K562 (cell line): ENCODE results near the gene LDAH. TPM values are rescaled to one million over a fixed set of nuclear protein-coding genes. Genes with fewer than 3 reads are reported as not detected.

Source experiments
- CBFB ChIP-seq: sonication (generic); formaldehyde crosslinking; IDR thresholded peaks from 2 replicates; pipeline ENCODE4 v1.4.0; 2020; ENCODE audit warnings: mild to moderate bottlenecking, missing genetic modification reagents
- ELF4 ChIP-seq: fragments of 450-650 bp; formaldehyde crosslinking; IDR thresholded peaks from 2 replicates; pipeline ENCODE4 v1.4.0; 2022; ENCODE audit warnings: missing genetic modification characterization
- ERF ChIP-seq: fragments of 450-650 bp; formaldehyde crosslinking; IDR thresholded peaks from 2 replicates; pipeline ENCODE4 v1.4.0; 2020; ENCODE audit warnings: mild to moderate bottlenecking, mixed read lengths
- FOXA1 ChIP-seq: fragments of 450-650 bp; IDR thresholded peaks from 2 replicates; pipeline ENCODE4 v1.6.1; 2016; ENCODE audit warnings: mild to moderate bottlenecking, borderline replicate concordance
- FOXP1 ChIP-seq: sonication (generic); formaldehyde crosslinking; IDR thresholded peaks from 2 replicates; pipeline ENCODE4 v1.8.0; 2022; ENCODE audit warnings: mild to moderate bottlenecking, missing genetic modification reagents
- L3MBTL2 ChIP-seq: fragments of 450-650 bp; IDR thresholded peaks from 2 replicates; pipeline ENCODE4 v1.6.1; 2016; ENCODE audit warnings: mild to moderate bottlenecking, moderate library complexity
- MAX ChIP-seq: sonication (generic); formaldehyde crosslinking; IDR thresholded peaks from 2 replicates; pipeline ENCODE4 v1.9.0; 2022; ENCODE audit warnings: mild to moderate bottlenecking, missing genetic modification reagents
- MAZ ChIP-seq, 2 experiments: fragments of 450-650 bp in 1 of 2; sonication (generic) in 1 of 2; formaldehyde crosslinking; IDR thresholded peaks in 1 of 2; conservative IDR thresholded peaks in 1 of 2; 2 replicates each; pipeline versions ENCODE4 v1.4.0 to v1.5.0; 2020; ENCODE audit warnings: mild to moderate bottlenecking in 1 of 2, missing genetic modification reagents in 1 of 2
- MITF ChIP-seq: IDR thresholded peaks from 2 replicates; pipeline ENCODE4 v1.6.1; 2014; ENCODE audit warnings: antibody characterized with exemption
- MXD1 ChIP-seq: fragments of 250-450 bp; sonication (Bioruptor Pico); IDR thresholded peaks from 2 replicates; pipeline ENCODE4 v1.8.0; 2021; ENCODE audit warnings: borderline replicate concordance, mild to moderate bottlenecking, moderate library complexity; ENCODE audit not compliant: poor library complexity, severe bottlenecking
- NEUROD1 ChIP-seq: fragments of 150-350 bp; IDR thresholded peaks from 2 replicates; pipeline ENCODE4 v1.6.1; 2014; ENCODE audit warnings: borderline replicate concordance, low read length, low read depth; ENCODE audit not compliant: partially characterized antibody
- NFIC ChIP-seq: fragments of 450-650 bp; IDR thresholded peaks from 2 replicates; pipeline ENCODE4 v1.6.1; 2017; ENCODE audit warnings: mild to moderate bottlenecking, inconsistent platforms
- POLR2AphosphoS5 ChIP-seq: IDR thresholded peaks from 2 replicates; pipeline ENCODE4 v1.6.1; 2011; ENCODE audit warnings: mild to moderate bottlenecking, low read depth, low read length, moderate library complexity; ENCODE audit not compliant: control insufficient read depth, insufficient read depth
- RUNX1 ChIP-seq: sonication (generic); IDR thresholded peaks from 2 replicates; pipeline ENCODE4 v1.6.1; 2016; ENCODE audit warnings: antibody characterized with exemption, low read depth
- SPI1 ChIP-seq: IDR thresholded peaks from 2 replicates; pipeline ENCODE4 v1.6.1; 2011; ENCODE audit warnings: low read depth, low read length, control low read depth, borderline replicate concordance
- SUPT5H ChIP-seq: fragments of 450-650 bp; IDR thresholded peaks from 2 replicates; pipeline ENCODE4 v1.6.1; 2016
- TRIM24 ChIP-seq, 2 experiments: fragments of 450-650 bp; IDR thresholded peaks; 2 replicates each; pipeline ENCODE4 v1.6.1; 2016
- ZNF408 ChIP-seq: fragments of 250-450 bp; sonication (Bioruptor Pico); IDR thresholded peaks from 2 replicates; pipeline ENCODE4 v1.4.0; 2020; ENCODE audit warnings: low read depth, mild to moderate bottlenecking, moderate library complexity
- ZNF639 ChIP-seq, 2 experiments: fragments of 200-800 bp in 1 of 2; sonication (Bioruptor generic) in 1 of 2; sonication (generic) in 1 of 2; formaldehyde crosslinking in 1 of 2; IDR thresholded peaks in 1 of 2; conservative IDR thresholded peaks in 1 of 2; 2 replicates each; pipeline versions ENCODE4 v1.5.0 to v1.6.1; 2016 to 2020; ENCODE audit warnings: missing compliant biosample characterization in 1 of 2, missing genetic modification characterization in 1 of 2, missing genetic modification reagents in 1 of 2
- ZNF740 ChIP-seq, 3 experiments: fragments of 200-800 bp in 1 of 3; sonication (Bioruptor generic) in 1 of 3; sonication (generic) in 1 of 3; formaldehyde crosslinking in 1 of 3; IDR thresholded peaks; 2 replicates each; pipeline versions ENCODE4 v1.6.1 to v1.8.0; 2016 to 2022; ENCODE audit warnings: mild to moderate bottlenecking in 2 of 3, missing compliant biosample characterization in 2 of 3, missing genetic modification characterization in 2 of 3, missing genetic modification reagents in 1 of 3
- ZNF778 ChIP-seq: fragments of 450-650 bp; formaldehyde crosslinking; IDR thresholded peaks from 2 replicates; pipeline ENCODE4 v1.4.0; 2020; ENCODE audit warnings: mild to moderate bottlenecking, moderate library complexity
- polyA plus RNA-seq, 8 experiments: library from polyadenylated mRNA; depleted of rRNA in 4 of 8; stranded (reverse) in 5 of 8; unstranded in 3 of 8; fragments of >200 nt; fragmentation: Nextera tagmentation in 2 of 8; fragmentation: Illumina TruSeq in 1 of 8; extraction: Ambion mirVana in 2 of 8; extraction: Trizol in 1 of 8; gene quantifications; 2 replicates each; pipeline versions ENCODE4 v1.2.1 to v1.2.3, GENCODE V29; 2011 to 2014; ENCODE audit warnings: inconsistent platforms in 1 of 8, missing spikeins in 1 of 8
- total RNA-seq, 7 experiments: library from RNA; depleted of rRNA in 6 of 7; stranded (reverse); fragments of >200 nt in 6 of 7; fragmentation: Illumina TruSeq in 2 of 7; extraction: Trizol in 2 of 7; gene quantifications; 2 replicates each; pipeline versions ENCODE4 v1.2.1 to v1.2.3, GENCODE V29; 2011 to 2021; ENCODE audit warnings: low replicate concordance in 1 of 7

The LDAH gene
- total and polyA plus RNA-seq, 9 of the 15 experiments (the other 6 are each of a cell fraction or from before 2014, with no cell fraction given), result 22.3 to 60.1 (median 40.0) TPM

GRCh38 chr2:20822535-20823490 is at the start of gene LDAH (continued):
- TF ChIP-seq FOXA1 (no peak), NFIC (peak; percentile 90), CBFB (CRISPR knock-in tag) (0 out of 2 replicates have a peak, but pooled peaks have one; percentile 16), ZNF778 (no peak), MAX (CRISPR knock-in tag) (peak; percentile 65), MAZ (CRISPR knock-in tag; conservative IDR thresholded peaks at IDR 0.05 in 1 of 2, IDR thresholded peaks at IDR 0.05 in 1 of 2) (peak; percentile 96 to 98), FOXP1 (CRISPR knock-in tag) (peak; percentile 58; the same call in 1 of the 2 replicates), TRIM24 (IDR thresholded peaks at IDR 0.05) (peak; percentile 18 to 39; a peak in 2 of 4 replicates), ELF4 (CRISPR knock-in tag) (no peak), MXD1 (CRISPR knock-in tag) (peak; percentile 15), L3MBTL2 (peak; percentile 86), SUPT5H (peak; percentile 86), MITF (peak; percentile 96), POLR2AphosphoS5 (peak; percentile 90), ZNF740 (CRISPR knock-in tag; IDR thresholded peaks at IDR 0.05) (peak; percentile 97), ZNF740 (tag; IDR thresholded peaks at IDR 0.05) (peak in 1 of 2 experiments; percentile 90; a peak in 2 of 4 replicates), RUNX1 (no peak), ERF (CRISPR knock-in tag) (peak; percentile 79; the same call in 1 of the 2 replicates), ZNF639 (CRISPR knock-in tag; conservative IDR thresholded peaks at IDR 0.05 in 1 of 2, IDR thresholded peaks at IDR 0.05 in 1 of 2) (peak in 1 of 2 experiments; percentile 65; a peak in 1 of 4 replicates), ZNF408 (CRISPR knock-in tag) (no peak), NEUROD1 (peak; percentile 63), SPI1 (peak; percentile 6; the same call in 1 of the 2 replicates)
